ENCODE data around the gene PLA2G12A. TPM values are rescaled to one million over a fixed set of nuclear protein-coding genes. Genes with fewer than 3 reads are reported as not detected.

The PLA2G12A gene
- total and polyA plus RNA-seq, 2 donors (not counting 3 experiments of a cell fraction or from before 2014, with no cell fraction given), result 21.6 to 27.1 TPM

DNA sequence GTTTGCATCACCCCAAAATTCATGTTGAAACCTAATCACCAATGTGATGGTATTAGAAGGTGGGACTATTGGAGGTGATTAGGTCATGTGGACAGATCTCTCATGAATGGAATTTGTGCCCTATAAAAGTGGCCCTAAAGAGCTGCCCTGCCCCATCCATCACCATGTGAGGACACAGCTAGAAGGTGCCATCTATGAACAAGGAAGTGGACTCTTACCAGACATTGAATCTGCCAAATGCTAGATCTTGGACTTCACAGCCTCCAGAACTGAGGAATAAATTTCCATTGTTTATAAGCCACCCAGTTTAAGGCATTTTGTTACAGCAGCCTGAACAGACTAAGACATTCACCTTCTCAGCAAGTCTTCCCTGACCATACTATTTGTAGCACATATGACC lies 7.5 kb downstream of the PLA2G12A start:
- dilution Hi-C loops (cut with MboI; ENCODE audit: extremely low pct_ligation_motif_present, low sequenced_read_pairs), result no loop called here

More for the DNA sequence above, 7.5 kb downstream of the PLA2G12A start:
- no peak for FAIRE-seq
- no peaks in the 10 kb centered on the region for H3K36me3 ChIP-seq (ENCODE audit: control insufficient read depth in 2 of 2, extremely low read depth in 1 of 2, insufficient read depth in 2 of 2, low read length in 2 of 2)
- no peaks in the 10 kb centered on the region for H3K4me1 ChIP-seq (ENCODE audit: control insufficient read depth, extremely low read depth, insufficient read depth, low read length)
- TF ChIP-seq MYC (IDR thresholded peaks at IDR 0.05; ENCODE audit: low read depth, low read length), result no peak
- no peak for TF ChIP-seq FOS (IDR thresholded peaks at IDR 0.05; ENCODE audit: borderline replicate concordance, insufficient read depth, low read length)
- no peak for TF ChIP-seq EZH2 (IDR thresholded peaks at IDR 0.05; ENCODE audit: borderline replicate concordance, low read depth, low read length, severe bottlenecking)
- no peak for TF ChIP-seq JUN (IDR thresholded peaks at IDR 0.05; ENCODE audit: borderline replicate concordance, insufficient read depth, insufficient read length, low read depth)
- no peak for TF ChIP-seq GATA2 (IDR thresholded peaks at IDR 0.05; ENCODE audit: insufficient read depth, insufficient read length, low read depth, low read length)
- TF ChIP-seq POLR2A (IDR thresholded peaks at IDR 0.05; ENCODE audit: low read depth, low read length), result no peak
- TF ChIP-seq, protein P1, sequence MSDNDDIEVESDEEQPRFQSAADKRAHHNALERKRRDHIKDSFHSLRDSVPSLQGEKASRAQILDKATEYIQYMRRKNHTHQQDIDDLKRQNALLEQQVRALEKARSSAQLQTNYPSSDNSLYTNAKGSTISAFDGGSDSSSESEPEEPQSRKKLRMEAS (IDR thresholded peaks at IDR 0.05; ENCODE audit: insufficient read depth, insufficient read length), result no peak
- no peak for TF ChIP-seq POLR2AphosphoS5 (IDR thresholded peaks at IDR 0.05; ENCODE audit: insufficient read depth, low read depth, low read length)
- no peak for TF ChIP-seq CTCF (IDR thresholded peaks at IDR 0.05; ENCODE audit: extremely low read depth in 1 of 2, insufficient read depth in 1 of 2, low read depth in 1 of 2, low read length in 2 of 2)
- H3K9ac ChIP-seq (replicated peaks; ENCODE audit: extremely low read depth, insufficient read depth, low read length), result no peak overlapping the region
- CTCF ChIA-PET, result no interaction called here
- no TSS peak for BruUV-seq (replicated peaks)
- no peaks in the 10 kb centered on the region for H4K20me1 ChIP-seq (replicated peaks; ENCODE audit: control insufficient read depth, extremely low read depth, insufficient read depth, low read length)
- intact Hi-C loops (cut with micrococcal nuclease), result no loop called here
- H3K27ac ChIP-seq (ENCODE audit: insufficient read depth, low read depth, low read length), result no peak overlapping the region
- H3K27me3 ChIP-seq (ENCODE audit: control insufficient read depth in 2 of 2, insufficient read depth in 2 of 2, low read length in 2 of 2), result no peaks in the 10 kb centered on the region
- no peak overlapping the region for H2AFZ ChIP-seq (ENCODE audit: low read depth, low read length)
- H3K4me3 ChIP-seq (replicated peaks in 1 of 3; ENCODE audit: insufficient read depth in 1 of 3, low read depth in 1 of 3, low read length in 3 of 3), result no peak overlapping the region
- no peaks in the 10 kb centered on the region for H3K79me2 ChIP-seq (ENCODE audit: control insufficient read depth, insufficient read depth, low read length)
- H3K9me3 ChIP-seq (replicated peaks; ENCODE audit: control insufficient read depth, insufficient read depth, low read length), result no peaks in the 10 kb centered on the region
- no peak overlapping the region for H3K4me2 ChIP-seq (ENCODE audit: insufficient read depth, low read length)
- DNase-seq (ENCODE audit: low read depth, low spot score), result no peak
- H3K9me1 ChIP-seq (replicated peaks; ENCODE audit: control insufficient read depth, extremely low read depth, insufficient read depth, low read length), result no peaks in the 10 kb centered on the region
- POLR2A ChIA-PET, result no interaction called here

Data from endothelial cell of umbilical vein (primary cell).